Subcutaneous adipose tissue (tissue), 4 donors: ENCODE measurements around the gene CLEC11A. TPM values are rescaled to one million over a fixed set of nuclear protein-coding genes. Genes with fewer than 3 reads are reported as not detected.

Source experiments
- CTCF ChIP-seq: fragments of 450-650 bp; IDR thresholded peaks from one replicate; pipeline ENCODE4 v1.5.1; 2016; ENCODE audit warnings: low read depth, mild to moderate bottlenecking, control low read depth, antibody characterized with exemption, moderate library complexity
- total RNA-seq, 4 donors: library from RNA; depleted of rRNA; stranded (reverse); fragments of >200 nt; gene quantifications; one replicate each; pipeline ENCODE4 v1.1.0, GENCODE V29; 2016

The CLEC11A gene
- total RNA-seq, 4 donors from 2014 or later: 4.1 to 23.5 (median 9.6) TPM

GRCh38 chr19:50739914-50740426 lies 16.8 kb downstream of the CLEC11A start:
- no peak for TF ChIP-seq CTCF

- TF ChIP-seq CTCF: no peak
Measured at GRCh38 chr19:50741179-50741933, 18.2 kb downstream of the CLEC11A start.

GRCh38 chr19:50743537-50743936 lies 20.4 kb downstream of the CLEC11A start:
- TF ChIP-seq CTCF: no peak

- no peak for TF ChIP-seq CTCF
Measured at GRCh38 chr19:50745221-50745620, 22.1 kb downstream of the CLEC11A start.

- no peak for TF ChIP-seq CTCF
Measured at GRCh38 chr19:50749490-50749889, 26.3 kb downstream of the CLEC11A start.

- no peak for TF ChIP-seq CTCF
Measured at GRCh38 chr19:50750010-50750409, 26.8 kb downstream of the CLEC11A start.

GRCh38 chr19:50753879-50754278 lies 30.7 kb downstream of the CLEC11A start:
- no peak for TF ChIP-seq CTCF
